ENCODE results near the gene TAS2R42. TPM values are rescaled to one million over a fixed set of nuclear protein-coding genes. Genes with fewer than 3 reads are reported as not detected.
A peak's percentile ranks its signal among the peaks of the same experiment; 100 is the strongest.

TAS2R42 gene
- total RNA-seq, 4 donors from 2014 or later: not detected

- peak; percentile 93 for DNase-seq
- TF ChIP-seq POLR2A (IDR thresholded peaks at IDR 0.05) (peak; percentile 73), EP300 (IDR thresholded peaks at IDR 0.05; ENCODE audit: low read depth) (no peak), POLR2AphosphoS5 (IDR thresholded peaks at IDR 0.05) (peak; percentile 64 to 70 (median 65))
- TF ChIP-seq, protein P1, sequence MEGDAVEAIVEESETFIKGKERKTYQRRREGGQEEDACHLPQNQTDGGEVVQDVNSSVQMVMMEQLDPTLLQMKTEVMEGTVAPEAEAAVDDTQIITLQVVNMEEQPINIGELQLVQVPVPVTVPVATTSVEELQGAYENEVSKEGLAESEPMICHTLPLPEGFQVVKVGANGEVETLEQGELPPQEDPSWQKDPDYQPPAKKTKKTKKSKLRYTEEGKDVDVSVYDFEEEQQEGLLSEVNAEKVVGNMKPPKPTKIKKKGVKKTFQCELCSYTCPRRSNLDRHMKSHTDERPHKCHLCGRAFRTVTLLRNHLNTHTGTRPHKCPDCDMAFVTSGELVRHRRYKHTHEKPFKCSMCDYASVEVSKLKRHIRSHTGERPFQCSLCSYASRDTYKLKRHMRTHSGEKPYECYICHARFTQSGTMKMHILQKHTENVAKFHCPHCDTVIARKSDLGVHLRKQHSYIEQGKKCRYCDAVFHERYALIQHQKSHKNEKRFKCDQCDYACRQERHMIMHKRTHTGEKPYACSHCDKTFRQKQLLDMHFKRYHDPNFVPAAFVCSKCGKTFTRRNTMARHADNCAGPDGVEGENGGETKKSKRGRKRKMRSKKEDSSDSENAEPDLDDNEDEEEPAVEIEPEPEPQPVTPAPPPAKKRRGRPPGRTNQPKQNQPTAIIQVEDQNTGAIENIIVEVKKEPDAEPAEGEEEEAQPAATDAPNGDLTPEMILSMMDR (IDR thresholded peaks at IDR 0.05): peak in 1 of 5 experiments; percentile 1
- intact Hi-C loops (cut with DNase I; ENCODE audit: low total_unique reads): loop anchor here (5.0 kb wide), 1 partner anchor 1526 kb away; the partner anchor contains the start of gene GPR19
- Histone ChIP-seq H3K4me1 (peaks cover 7 to 41% (median 12%) of the 10 kb centered on the region in 4 donors), H3K27me3 (no peaks in the 10 kb centered on the region), H3K4me3 (peak within 1 kb of the TSS; percentile 70 to 92 (median 85)), H3K36me3 (no peaks in the 10 kb centered on the region), H3K9me3 (no peaks in the 10 kb centered on the region), H3K27ac (peak within 1 kb of the TSS; percentile 92 to 99 (median 96))
- in situ Hi-C loops (cut with MboI; ENCODE audit: low pct_ligation_motif_present in 1 of 4, low pct_unique_long_range_greater_than_20kb in 1 of 4, low sequenced_read_pairs in 3 of 4): no loop called here
- 0 to 1% methylated on average over 7 to 65 of the region's 70 CpGs for WGBS, 2 donors (ENCODE audit: low coverage in 1 of 2)
These were observed 15.4 kb downstream of the TAS2R42 start, which contains the start of gene SMIM10L1 for GRCh38 chr12:11171145-11171968. Gene SMIM10L1 (plus strand): TSS chr12:11171194. CDS start chr12:11171357, 163 bp downstream.

DNA sequence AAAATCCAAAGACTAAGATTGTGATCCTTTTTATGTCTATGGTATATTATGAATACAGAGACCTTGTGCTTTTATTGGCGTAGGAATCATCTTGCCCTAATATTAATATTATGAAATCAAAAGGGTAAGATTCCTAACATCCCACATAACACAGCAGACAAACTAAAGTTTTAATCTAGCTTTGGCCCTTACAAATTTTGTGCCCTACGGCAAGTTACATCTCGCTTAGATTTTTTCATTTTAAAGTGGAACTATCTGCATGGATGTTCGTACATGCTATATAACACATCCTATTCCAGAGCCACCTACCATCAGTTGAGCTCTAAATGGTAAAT is 16.0 kb downstream of the TAS2R42 start:
- no peaks in the 10 kb centered on the region for H3K27me3 ChIP-seq
- in situ Hi-C loops (cut with MboI; ENCODE audit: low pct_ligation_motif_present in 1 of 4, low pct_unique_long_range_greater_than_20kb in 1 of 4, low sequenced_read_pairs in 3 of 4): no loop called here
- DNase-seq: no peak
- intact Hi-C loops (cut with DNase I; ENCODE audit: low total_unique reads): loop anchor here (5.0 kb wide), 1 partner anchor 1527 kb away; the partner anchor contains the start of gene GPR19
- H3K27ac ChIP-seq: peak overlapping the region; percentile 92 to 99 (median 96)
- peaks cover 7 to 41% (median 12%) of the 10 kb centered on the region in 4 donors for H3K4me1 ChIP-seq
- no peaks in the 10 kb centered on the region for H3K36me3 ChIP-seq
- TF ChIP-seq POLR2A (IDR thresholded peaks at IDR 0.05) (no peak), EP300 (IDR thresholded peaks at IDR 0.05; ENCODE audit: low read depth) (no peak), POLR2AphosphoS5 (IDR thresholded peaks at IDR 0.05) (no peak)
- TF ChIP-seq, protein P1 (IDR thresholded peaks at IDR 0.05): no peak
- no peaks in the 10 kb centered on the region for H3K9me3 ChIP-seq
- peak overlapping the region; percentile 70 to 92 (median 85) for H3K4me3 ChIP-seq
- 1 to 7% methylated on average over 4 of the region's 4 CpGs for WGBS, 2 donors (ENCODE audit: low coverage in 1 of 2)

DNA sequence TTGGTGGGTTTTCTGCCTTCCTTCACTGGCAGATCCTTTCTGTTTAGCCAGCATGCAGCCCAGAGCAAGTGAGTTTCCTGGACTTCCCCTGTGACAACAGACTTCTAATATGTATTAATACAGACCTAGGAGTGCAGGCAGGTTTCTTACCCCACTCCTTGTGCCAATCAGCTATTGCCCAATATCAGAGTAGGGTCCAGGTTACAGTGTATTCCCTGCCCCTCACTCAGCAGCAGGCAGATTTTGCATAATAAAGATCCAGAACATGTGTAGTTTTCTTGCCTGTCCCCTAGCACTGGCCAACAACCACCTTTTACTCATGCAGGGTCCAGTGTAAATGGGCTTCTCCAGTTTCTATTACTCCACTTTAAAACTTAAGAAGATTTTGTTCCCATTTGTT is 20.4 kb downstream of the TAS2R42 start:
- no peaks in the 10 kb centered on the region for H3K27me3 ChIP-seq
- H3K9me3 ChIP-seq: no peaks in the 10 kb centered on the region
- no peak overlapping the region for H3K27ac ChIP-seq
- no peak for DNase-seq
- H3K36me3 ChIP-seq: peaks cover 0 to under 1% (median 0%) of the 10 kb centered on the region in 4 donors
- in situ Hi-C loops (cut with MboI; ENCODE audit: low pct_ligation_motif_present in 1 of 4, low pct_unique_long_range_greater_than_20kb in 1 of 4, low sequenced_read_pairs in 3 of 4): no loop called here
- TF ChIP-seq POLR2AphosphoS5 (IDR thresholded peaks at IDR 0.05) (no peak), EP300 (IDR thresholded peaks at IDR 0.05; ENCODE audit: low read depth) (no peak), POLR2A (IDR thresholded peaks at IDR 0.05) (no peak)
- TF ChIP-seq, protein P1 (IDR thresholded peaks at IDR 0.05): no peak
- intact Hi-C loops (cut with DNase I; ENCODE audit: low total_unique reads): no loop called here
- H3K4me3 ChIP-seq: no peak overlapping the region
- peaks cover 2 to 25% (median 6%) of the 10 kb centered on the region in 4 donors for H3K4me1 ChIP-seq

GRCh38 chr12:11164384-11164783 is 22.4 kb downstream of the TAS2R42 start:
- in situ Hi-C loops (cut with MboI; ENCODE audit: low pct_ligation_motif_present in 1 of 4, low pct_unique_long_range_greater_than_20kb in 1 of 4, low sequenced_read_pairs in 3 of 4) (no loop called here), intact Hi-C loops (cut with DNase I; ENCODE audit: low total_unique reads) (no loop called here)
- no peak for DNase-seq
- H3K27me3 ChIP-seq: no peaks in the 10 kb centered on the region
- peaks cover 0 to 6% (median 0%) of the 10 kb centered on the region in 4 donors for H3K36me3 ChIP-seq
- peaks cover 0 to 10% (median 0%) of the 10 kb centered on the region in 4 donors for H3K4me1 ChIP-seq
- H3K27ac ChIP-seq: no peak overlapping the region
- no peak for TF ChIP-seq EP300 (IDR thresholded peaks at IDR 0.05; ENCODE audit: low read depth)
- TF ChIP-seq POLR2A (IDR thresholded peaks at IDR 0.05): no peak
- H3K4me3 ChIP-seq: no peak overlapping the region
- no peaks in the 10 kb centered on the region for H3K9me3 ChIP-seq

Measured in transverse colon (tissue), 4 donors.